OCI-LY1 (cell line): ENCODE data around the gene FKBP10.
A peak's percentile ranks its signal among the peaks of the same experiment; 100 is the strongest.

ENCODE experiments used
- H2AFZ ChIP-seq: fragments of 200-600 bp; sonication (generic), shearing (Covaris generic); 2 replicates; pipeline ENCODE4 v1.6.0; 2014; ENCODE audit warnings: antibody characterized with exemption, mild to moderate bottlenecking, low read length
- H3F3A ChIP-seq: fragments of 200-600 bp; sonication (generic), shearing (Covaris generic); 2 replicates; pipeline ENCODE4 v1.6.0; 2014; ENCODE audit warnings: mild to moderate bottlenecking, antibody characterized with exemption, low read length, moderate library complexity; ENCODE audit not compliant: insufficient read depth
- H3K27ac ChIP-seq: fragments of 200-600 bp; sonication (generic); 2 replicates; pipeline ENCODE4 v1.5.1; 2014; ENCODE audit warnings: low read length, mixed run types, mild to moderate bottlenecking, low read depth; ENCODE audit not compliant: poor library complexity, severe bottlenecking
- H3K27me3 ChIP-seq: fragments of 200-600 bp; sonication (generic); 2 replicates; pipeline ENCODE4 v1.6.0; 2014; ENCODE audit warnings: antibody characterized with exemption, mild to moderate bottlenecking, low read length, moderate library complexity; ENCODE audit not compliant: insufficient read depth
- H3K36me3 ChIP-seq: fragments of 200-600 bp; sonication (generic); 2 replicates; pipeline ENCODE4 v1.6.1; 2014; ENCODE audit warnings: mild to moderate bottlenecking, antibody characterized with exemption, low read length, moderate library complexity, mixed read lengths; ENCODE audit not compliant: insufficient read depth
- H3K4me1 ChIP-seq: fragments of 200-600 bp; sonication (generic); 2 replicates; pipeline ENCODE4 v1.5.1; 2014; ENCODE audit warnings: mild to moderate bottlenecking, low read length, moderate library complexity; ENCODE audit not compliant: insufficient read depth, severe bottlenecking
- H3K4me2 ChIP-seq: fragments of 200-600 bp; sonication (generic), shearing (Covaris generic); 2 replicates; pipeline ENCODE4 v1.6.1; 2014; ENCODE audit warnings: low read length
- H3K4me3 ChIP-seq: fragments of 200-600 bp; sonication (generic); 2 replicates; pipeline ENCODE4 v1.5.1; 2014; ENCODE audit warnings: low read length, low read depth, mild to moderate bottlenecking, mixed read lengths; ENCODE audit not compliant: poor library complexity, severe bottlenecking
- H3K79me2 ChIP-seq: fragments of 200-600 bp; shearing (Covaris generic); 2 replicates; pipeline ENCODE4 v1.6.1; 2016; ENCODE audit warnings: mixed run types, low read length, mixed read lengths; ENCODE audit not compliant: insufficient read depth
- H3K9ac ChIP-seq: fragments of 200-600 bp; sonication (generic), shearing (Covaris generic); 2 replicates; pipeline ENCODE4 v1.6.1; 2014; ENCODE audit warnings: mild to moderate bottlenecking, low read length, mixed read lengths
- H3K9me2 ChIP-seq: fragments of 200-600 bp; sonication (generic), shearing (Covaris generic); 2 replicates; pipeline ENCODE4 v1.6.1; 2014; ENCODE audit warnings: low read depth, mild to moderate bottlenecking, low read length, mixed read lengths
- H3K9me3 ChIP-seq: fragments of 200-600 bp; shearing (Covaris generic); 2 replicates; pipeline ENCODE4 v1.6.1; 2014; ENCODE audit warnings: low read length, mixed read lengths
- H4K20me1 ChIP-seq: fragments of 200-600 bp; sonication (generic), shearing (Covaris generic); 2 replicates; pipeline ENCODE4 v1.6.0; 2016; ENCODE audit warnings: mild to moderate bottlenecking, low read length; ENCODE audit not compliant: insufficient read depth
- EZH2 ChIP-seq: fragments of 200-600 bp; sonication (generic), shearing (Covaris generic); IDR thresholded peaks from 2 replicates; pipeline ENCODE4 v1.8.0; 2017; ENCODE audit warnings: borderline replicate concordance, mixed run types, mild to moderate bottlenecking, antibody characterized with exemption, low read length, moderate library complexity, mixed read lengths
- TF ChIP-seq, protein P1 (sequence below): fragments of 200-600 bp; sonication (generic), shearing (Covaris generic); IDR thresholded peaks from 2 replicates; pipeline ENCODE4 v1.5.1; 2017; ENCODE audit warnings: mild to moderate bottlenecking, antibody characterized with exemption, low read length, moderate library complexity, mixed read lengths

FKBP10 gene

GRCh38 chr17:41769985-41770384, 42.8 kb upstream of the FKBP10 start:
- peak overlapping the region; percentile 71 for H3K4me3 ChIP-seq
- H3K27ac ChIP-seq = no peak overlapping the region
- H3K9ac ChIP-seq = peak overlapping the region; percentile 51; the same call in 1 of the 2 replicates
- no peaks in the 10 kb centered on the region for H4K20me1 ChIP-seq
- no peaks in the 10 kb centered on the region for H3K79me2 ChIP-seq
- no peaks in the 10 kb centered on the region for H3F3A ChIP-seq
- peaks cover 22% of the 10 kb centered on the region for H3K4me1 ChIP-seq
- H3K4me2 ChIP-seq = peak overlapping the region; percentile 67
- H3K9me2 ChIP-seq = no peaks in the 10 kb centered on the region
- H3K36me3 ChIP-seq = peaks cover 9% of the 10 kb centered on the region; the same call in 1 of the 2 replicates
- TF ChIP-seq, protein P1, sequence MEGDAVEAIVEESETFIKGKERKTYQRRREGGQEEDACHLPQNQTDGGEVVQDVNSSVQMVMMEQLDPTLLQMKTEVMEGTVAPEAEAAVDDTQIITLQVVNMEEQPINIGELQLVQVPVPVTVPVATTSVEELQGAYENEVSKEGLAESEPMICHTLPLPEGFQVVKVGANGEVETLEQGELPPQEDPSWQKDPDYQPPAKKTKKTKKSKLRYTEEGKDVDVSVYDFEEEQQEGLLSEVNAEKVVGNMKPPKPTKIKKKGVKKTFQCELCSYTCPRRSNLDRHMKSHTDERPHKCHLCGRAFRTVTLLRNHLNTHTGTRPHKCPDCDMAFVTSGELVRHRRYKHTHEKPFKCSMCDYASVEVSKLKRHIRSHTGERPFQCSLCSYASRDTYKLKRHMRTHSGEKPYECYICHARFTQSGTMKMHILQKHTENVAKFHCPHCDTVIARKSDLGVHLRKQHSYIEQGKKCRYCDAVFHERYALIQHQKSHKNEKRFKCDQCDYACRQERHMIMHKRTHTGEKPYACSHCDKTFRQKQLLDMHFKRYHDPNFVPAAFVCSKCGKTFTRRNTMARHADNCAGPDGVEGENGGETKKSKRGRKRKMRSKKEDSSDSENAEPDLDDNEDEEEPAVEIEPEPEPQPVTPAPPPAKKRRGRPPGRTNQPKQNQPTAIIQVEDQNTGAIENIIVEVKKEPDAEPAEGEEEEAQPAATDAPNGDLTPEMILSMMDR = no peak
- no peak for TF ChIP-seq EZH2
- no peaks in the 10 kb centered on the region for H3K27me3 ChIP-seq
- H2AFZ ChIP-seq = no peak overlapping the region
- no peaks in the 10 kb centered on the region for H3K9me3 ChIP-seq

DNA sequence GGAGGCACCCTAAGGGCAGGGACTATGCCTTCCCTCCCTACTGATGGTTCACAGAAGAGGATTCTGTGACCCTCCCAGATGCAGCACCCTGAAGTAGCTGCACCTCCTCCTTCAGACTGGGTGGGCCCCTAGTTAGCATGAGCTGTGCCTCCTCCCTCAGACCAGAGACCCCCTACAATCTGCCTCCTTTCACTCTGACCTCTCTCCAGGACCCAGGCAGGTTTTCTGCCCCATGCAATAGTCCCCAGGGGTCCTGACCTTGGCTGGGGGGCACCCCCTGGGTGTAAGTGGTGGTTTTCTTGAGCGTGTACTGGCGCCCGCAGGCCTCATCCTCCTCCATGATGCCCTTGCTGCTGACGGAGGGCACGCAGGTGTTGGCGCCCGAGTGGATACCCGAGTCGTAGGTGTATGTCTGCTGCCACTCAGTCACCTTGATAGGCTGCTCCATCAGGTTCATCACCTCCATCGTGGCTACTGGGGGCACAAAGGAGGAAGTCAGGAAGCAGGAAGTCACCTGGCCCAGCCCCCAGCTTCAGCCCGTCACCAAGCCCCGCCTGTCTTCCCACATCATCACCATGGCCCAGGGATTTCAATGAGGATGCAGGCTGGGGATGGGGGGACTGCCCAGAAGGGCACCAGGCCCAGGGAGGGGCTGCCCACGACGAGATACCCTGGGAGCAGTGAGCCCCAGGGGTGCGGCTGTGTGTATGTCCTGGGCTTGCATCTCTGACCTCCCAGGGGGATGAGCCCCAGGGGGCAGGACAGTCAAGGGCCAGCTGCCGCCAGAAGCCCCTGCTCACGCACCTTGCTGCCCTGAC, 41.2 kb upstream of the FKBP10 start:
- H3K36me3 ChIP-seq = peaks cover 9% of the 10 kb centered on the region; the same call in 1 of the 2 replicates
- no peak overlapping the region for H3K27ac ChIP-seq
- peak overlapping the region; percentile 65 for H3K9ac ChIP-seq

GRCh38 chr17:41772218-41772585, 40.6 kb upstream of the FKBP10 start:
- H3K36me3 ChIP-seq = peaks cover 4% of the 10 kb centered on the region; the same call in 1 of the 2 replicates
- H3F3A ChIP-seq = no peaks in the 10 kb centered on the region
- H3K27ac ChIP-seq = no peak overlapping the region
- H3K4me3 ChIP-seq = peak overlapping the region; percentile 71
- no peaks in the 10 kb centered on the region for H3K9me3 ChIP-seq
- no peaks in the 10 kb centered on the region for H3K9me2 ChIP-seq
- no peaks in the 10 kb centered on the region for H4K20me1 ChIP-seq
- H3K4me2 ChIP-seq = peak overlapping the region; percentile 67
- no peak for TF ChIP-seq EZH2
- TF ChIP-seq, protein P1 = no peak
- no peaks in the 10 kb centered on the region for H3K27me3 ChIP-seq
- peaks cover 22% of the 10 kb centered on the region for H3K4me1 ChIP-seq
- H3K9ac ChIP-seq = peak overlapping the region; percentile 65; the same call in 1 of the 2 replicates
- H3K79me2 ChIP-seq = no peaks in the 10 kb centered on the region
- no peak overlapping the region for H2AFZ ChIP-seq

More for the DNA sequence above, 41.2 kb upstream of the FKBP10 start:
- no peaks in the 10 kb centered on the region for H4K20me1 ChIP-seq
- H3K4me1 ChIP-seq = peaks cover 22% of the 10 kb centered on the region
- H3K4me3 ChIP-seq = peak overlapping the region; percentile 71
- TF ChIP-seq, protein P1 = no peak
- TF ChIP-seq EZH2 = no peak
- H3F3A ChIP-seq = no peaks in the 10 kb centered on the region
- no peaks in the 10 kb centered on the region for H3K79me2 ChIP-seq
- no peaks in the 10 kb centered on the region for H3K9me3 ChIP-seq
- H3K4me2 ChIP-seq = peak overlapping the region; percentile 67
- no peaks in the 10 kb centered on the region for H3K27me3 ChIP-seq
- 0 out of 2 replicates have a peak overlapping the region, but pooled peaks have one; percentile 35 for H2AFZ ChIP-seq
- no peaks in the 10 kb centered on the region for H3K9me2 ChIP-seq
